GM19025 (cell line): Measurements from ENCODE around the gene EEF1A1.
"Not testable (repeated sequence)": the region's sequence is repeated elsewhere in the genome, so short reads cannot be mapped to it uniquely, and the experiment has no call there.

Experiments used
- ATAC-seq: cut with Tn5 transposase; IDR thresholded peaks from one replicate; pipeline ENCODE4 v1.9.1; 2021; ENCODE audit warnings: mild to moderate bottlenecking, low read depth, moderate library complexity; ENCODE audit not compliant: unreplicated experiment

EEF1A1 gene

DNA sequence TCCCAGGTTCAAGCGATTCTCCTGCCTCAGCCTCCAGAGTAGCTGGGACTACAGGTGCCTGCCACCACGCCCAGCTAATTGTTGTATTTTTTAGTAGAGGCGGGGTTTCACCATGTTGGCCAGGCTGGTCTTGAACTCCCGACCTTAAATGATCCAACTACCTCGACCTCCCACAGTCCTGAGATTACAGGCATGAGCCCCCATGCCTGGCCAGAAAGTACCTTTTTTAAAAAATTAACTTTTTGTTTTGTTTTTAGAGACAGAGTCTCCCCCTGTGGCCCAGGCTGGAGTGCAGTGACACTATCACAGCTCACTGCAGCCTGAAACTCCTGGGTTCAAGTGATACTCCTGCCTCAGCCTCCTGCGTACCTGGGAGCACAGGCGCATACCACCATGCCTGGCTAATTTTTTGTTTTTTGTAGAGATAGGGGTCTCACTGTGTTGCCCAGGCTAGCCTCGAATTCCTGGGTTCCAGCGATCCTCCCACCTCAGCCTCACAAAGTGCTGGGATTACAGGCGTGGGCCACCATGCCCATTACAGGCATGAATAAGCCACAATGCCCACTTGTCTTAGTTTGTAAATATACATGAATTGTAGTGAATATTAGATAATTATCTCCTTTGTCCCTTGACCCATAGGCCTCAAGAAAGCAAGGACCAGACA is 17.4 kb upstream of the EEF1A1 start:
- ATAC-seq = no peak

- ATAC-seq = no peak
Measured at GRCh38 chr6:73537677-73538076, 16.8 kb upstream of the EEF1A1 start.

- no peak for ATAC-seq
Measured at GRCh38 chr6:73534628-73535027, 13.8 kb upstream of the EEF1A1 start.

GRCh38 chr6:73532293-73532692 is 11.5 kb upstream of the EEF1A1 start:
- no peak for ATAC-seq

GRCh38 chr6:73528897-73529296 is 8.1 kb upstream of the EEF1A1 start:
- no peak for ATAC-seq

DNA sequence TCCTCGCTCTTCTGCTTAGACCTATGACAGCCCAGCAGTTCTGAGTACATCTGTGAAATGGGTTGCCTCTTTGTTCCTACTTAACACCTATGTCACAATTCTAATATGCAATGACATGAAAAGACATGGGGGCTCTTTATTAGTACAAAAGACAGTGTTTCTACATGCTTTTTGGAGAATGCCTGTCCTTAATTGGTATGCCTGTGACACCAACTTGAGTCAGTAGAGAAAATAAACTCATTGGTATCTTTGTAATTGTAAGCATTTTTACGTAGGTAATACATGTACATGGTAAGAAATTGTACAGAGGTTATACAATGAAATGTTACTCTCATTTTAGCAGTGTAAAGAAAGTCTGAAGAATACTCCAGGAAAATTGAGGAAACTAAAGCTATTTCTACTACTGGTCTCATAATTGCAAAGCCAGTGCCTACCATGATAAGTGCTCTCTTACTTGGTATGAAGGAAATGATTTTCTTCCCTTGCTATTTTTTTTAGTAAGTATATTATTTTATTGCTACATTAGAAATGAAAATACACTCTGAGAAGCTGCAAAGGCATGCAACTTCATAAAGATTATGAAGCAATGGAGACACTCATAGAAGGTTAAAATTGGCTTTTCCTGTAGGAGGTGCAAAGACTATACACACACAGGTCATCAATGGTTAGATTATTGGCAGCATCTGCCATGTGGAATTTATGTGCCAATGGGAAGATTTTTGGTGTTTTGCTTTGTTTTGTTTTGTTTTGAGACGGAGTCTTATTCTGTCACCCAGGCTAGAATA is 4.9 kb upstream of the EEF1A1 start:
- ATAC-seq = no peak

DNA sequence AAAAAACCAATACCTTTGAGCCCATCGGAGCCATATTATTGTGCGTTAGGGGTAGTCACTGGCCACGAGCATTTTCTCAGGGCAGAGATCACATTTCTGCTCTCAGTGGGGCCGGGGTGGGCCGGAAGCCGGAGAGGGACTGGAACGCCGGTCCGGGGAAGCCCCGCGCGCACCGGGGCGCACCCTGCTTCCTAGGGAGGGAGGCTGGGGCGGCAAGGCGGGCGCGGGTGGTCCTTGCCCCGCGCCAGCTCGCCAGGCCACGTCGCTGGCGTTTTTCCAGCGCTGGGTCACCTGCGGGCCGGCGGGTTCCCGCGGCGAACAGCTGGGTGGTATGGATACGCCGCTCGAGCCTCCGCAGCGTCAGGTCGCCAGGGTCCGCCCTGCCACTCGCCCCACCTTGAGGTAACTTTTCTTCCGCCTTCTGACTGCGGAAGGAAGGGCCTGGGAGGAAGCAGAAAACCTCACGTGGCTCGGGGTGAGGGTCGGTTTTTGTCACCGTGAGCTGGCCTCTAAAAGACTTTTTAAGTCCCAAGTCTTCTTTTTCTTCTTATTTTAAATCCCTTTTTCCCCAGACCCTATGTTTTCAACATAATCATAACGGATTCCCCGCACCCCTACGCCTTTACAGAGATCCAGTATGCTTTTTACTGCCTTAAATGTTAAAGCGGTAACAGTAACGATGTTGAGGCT is 2.7 kb upstream of the EEF1A1 start:
- peak; percentile 42 for ATAC-seq

DNA sequence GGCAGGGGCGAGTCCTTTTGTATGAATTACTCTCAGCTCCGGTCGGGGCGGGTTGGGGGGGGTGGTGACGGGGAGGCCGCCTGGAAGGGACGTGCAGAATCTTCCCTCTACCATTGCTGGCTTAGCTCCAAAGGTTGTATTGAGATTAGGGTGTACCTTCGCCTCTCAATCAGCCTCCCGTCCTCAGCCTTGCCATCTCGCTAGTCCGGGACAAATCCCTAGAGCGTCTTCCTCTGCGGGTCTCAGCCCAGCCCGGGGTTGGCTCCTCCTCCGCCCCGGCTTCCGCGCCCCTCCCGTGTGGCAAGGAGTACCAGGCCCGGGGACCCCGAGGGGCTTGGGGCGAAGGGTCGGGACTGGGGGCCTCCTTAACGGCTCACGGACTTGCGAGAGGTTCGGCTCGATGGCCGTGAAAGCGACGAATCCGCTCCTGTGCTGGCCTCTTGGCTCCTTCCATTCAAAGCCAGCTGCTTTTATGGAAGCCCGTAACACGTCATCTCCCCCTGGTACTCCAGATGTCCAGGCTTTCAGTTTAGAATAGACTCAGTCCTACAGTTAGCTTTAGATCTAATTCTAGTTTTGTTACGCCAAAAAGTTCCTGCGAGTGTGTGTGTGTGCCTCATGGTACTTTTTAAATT is 636 bp upstream of the EEF1A1 start:
- peak; percentile 30 for ATAC-seq

GRCh38 chr6:73519926-73520687 is 725 bp downstream of the EEF1A1 start:
- no peak for ATAC-seq

DNA sequence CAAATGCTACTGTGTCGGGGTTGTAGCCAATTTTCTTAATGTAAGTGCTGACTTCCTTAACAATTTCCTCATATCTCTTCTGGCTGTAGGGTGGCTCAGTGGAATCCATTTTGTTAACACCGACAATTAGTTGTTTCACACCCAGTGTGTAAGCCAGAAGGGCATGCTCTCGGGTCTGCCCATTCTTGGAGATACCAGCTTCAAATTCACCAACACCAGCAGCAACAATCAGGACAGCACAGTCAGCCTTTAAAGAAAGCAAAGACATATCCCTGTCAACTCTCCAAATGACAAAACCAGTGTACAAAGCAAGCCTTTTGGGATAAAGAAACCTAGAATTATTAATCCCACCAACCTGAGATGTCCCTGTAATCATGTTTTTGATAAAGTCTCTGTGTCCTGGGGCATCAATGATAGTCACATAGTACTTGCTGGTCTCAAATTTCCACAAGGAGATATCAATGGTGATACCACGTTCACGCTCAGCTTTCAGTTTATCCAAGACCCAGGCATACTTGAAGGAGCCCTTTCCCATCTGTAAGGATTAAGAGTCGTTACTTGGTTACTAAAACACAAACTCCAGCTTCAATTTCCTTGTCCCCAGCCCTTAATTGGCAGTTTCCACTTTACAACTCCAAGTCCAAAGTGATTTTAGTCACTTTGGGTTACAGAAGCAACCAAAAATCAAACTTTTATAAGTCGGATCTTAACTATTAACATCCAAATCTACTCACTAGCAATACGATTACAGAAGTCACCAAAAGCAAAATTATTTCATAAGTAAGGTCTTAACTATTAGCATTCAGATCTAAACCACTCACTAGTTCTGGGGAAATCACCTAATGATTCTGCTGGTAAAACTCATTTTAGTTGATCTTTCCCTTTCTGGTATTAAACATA is 1.6 kb downstream of the EEF1A1 start:
- ATAC-seq = not testable (repeated sequence)

DNA sequence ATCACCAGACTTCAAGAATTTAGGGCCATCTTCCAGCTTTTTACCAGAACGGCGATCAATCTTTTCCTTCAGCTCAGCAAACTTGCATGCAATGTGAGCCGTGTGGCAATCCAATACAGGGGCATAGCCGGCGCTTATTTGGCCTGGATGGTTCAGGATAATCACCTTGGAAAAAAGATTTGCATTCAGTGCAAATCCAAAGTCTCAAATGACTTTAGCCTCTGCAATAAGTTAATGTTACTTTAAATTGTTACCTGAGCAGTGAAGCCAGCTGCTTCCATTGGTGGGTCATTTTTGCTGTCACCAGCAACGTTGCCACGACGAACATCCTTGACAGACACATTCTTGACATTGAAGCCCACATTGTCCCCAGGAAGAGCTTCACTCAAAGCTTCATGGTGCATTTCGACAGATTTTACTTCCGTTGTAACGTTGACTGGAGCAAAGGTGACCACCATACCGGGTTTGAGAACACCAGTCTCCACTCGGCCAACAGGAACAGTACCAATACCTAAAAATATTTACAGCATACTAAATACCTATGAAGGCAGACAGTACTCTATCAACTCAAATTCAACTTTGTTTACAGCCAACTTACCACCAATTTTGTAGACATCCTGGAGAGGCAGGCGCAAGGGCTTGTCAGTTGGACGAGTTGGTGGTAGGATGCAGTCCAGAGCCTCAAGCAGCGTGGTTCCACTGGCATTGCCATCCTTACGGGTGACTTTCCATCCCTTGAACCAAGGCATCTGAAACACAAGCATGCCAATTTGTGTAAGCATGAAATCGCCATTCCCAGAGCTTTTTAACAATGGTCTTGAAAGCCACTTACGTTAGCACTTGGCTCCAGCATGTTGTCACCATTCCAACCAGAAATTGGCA is 2.5 kb downstream of the EEF1A1 start:
- not testable (repeated sequence) for ATAC-seq

- no peak for ATAC-seq
Measured at GRCh38 chr6:73516514-73517489, 4.0 kb downstream of the EEF1A1 start.

- peak; percentile 26 for ATAC-seq
Measured at GRCh38 chr6:73515204-73515655, 5.6 kb downstream of the EEF1A1 start.

GRCh38 chr6:73514746-73515110 is 6.1 kb downstream of the EEF1A1 start:
- no peak for ATAC-seq

GRCh38 chr6:73513496-73513854 is 7.4 kb downstream of the EEF1A1 start:
- no peak for ATAC-seq

- no peak for ATAC-seq
Measured at GRCh38 chr6:73511796-73512195, 9.0 kb downstream of the EEF1A1 start.

DNA sequence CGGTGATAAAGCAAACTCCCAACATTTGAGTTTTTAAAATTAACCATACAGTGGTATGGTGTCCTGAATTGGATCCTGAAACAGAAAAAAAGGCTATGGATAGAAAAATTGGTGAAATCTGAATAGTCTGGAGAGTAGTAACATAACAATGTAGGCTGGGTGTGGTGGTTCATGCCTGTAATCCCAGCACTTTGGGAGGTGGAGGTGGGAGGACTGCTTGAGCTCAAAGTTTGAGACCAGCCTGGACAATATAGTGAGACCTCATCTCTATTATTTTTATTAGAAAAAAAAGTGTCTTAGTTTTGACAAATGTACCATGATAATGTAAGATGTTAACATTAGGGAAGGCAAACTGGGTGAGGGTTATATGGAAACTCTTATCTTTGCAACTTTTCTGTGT is 11.0 kb downstream of the EEF1A1 start:
- ATAC-seq = no peak
